Activated CD8-positive, alpha-beta memory T cell treated with anti-CD3 and anti-CD28 coated beads, Interleukin-2, amount 50 U/mL, for 4 hours (primary cell): ENCODE measurements around the gene C1QTNF8.

Experiments used
- DNase-seq: peaks from one replicate; pipeline ENCODE4 v3.0.0-alpha.2; 2020

Gene C1QTNF8

DNA sequence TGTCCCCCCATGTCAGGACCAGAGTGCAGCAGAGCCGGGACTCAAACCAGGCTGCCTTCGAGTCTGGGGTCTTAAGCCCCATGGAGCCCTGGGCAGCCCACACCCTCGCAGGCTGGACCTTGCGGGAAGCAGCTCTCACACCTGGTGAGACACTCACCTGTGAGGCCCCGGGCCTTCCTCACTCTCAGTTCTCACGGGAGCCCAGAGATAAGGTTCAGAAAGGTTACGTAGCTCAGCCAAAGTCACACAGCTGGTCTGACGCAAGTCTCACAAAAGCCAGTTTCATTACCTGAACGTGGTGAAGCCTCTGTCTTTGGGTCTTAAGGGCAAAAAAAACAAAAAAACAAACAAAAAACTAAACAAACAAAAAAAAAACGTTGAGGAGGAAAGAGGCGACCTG lies 56.3 kb downstream of the C1QTNF8 start:
- DNase-seq: no peak

DNA sequence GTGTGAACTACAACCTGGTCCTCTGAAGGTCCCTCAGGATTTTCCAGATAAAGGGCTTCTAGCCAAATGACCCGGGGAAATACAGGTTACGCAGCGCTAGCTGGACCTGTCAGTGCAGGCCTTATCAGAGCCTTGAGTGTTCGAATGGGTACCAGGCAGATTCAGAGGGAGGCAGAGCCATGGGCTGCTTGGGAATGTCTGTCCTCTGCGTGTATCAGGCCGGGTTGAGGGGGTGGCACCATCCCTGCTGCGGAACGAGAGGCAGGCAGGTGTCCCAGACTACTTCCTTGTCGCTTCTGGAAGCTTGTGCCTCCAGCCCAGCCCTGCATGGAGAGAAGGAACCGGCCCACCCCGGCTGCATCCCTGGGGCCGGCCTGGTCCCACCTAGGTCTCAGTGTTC lies 57.1 kb downstream of the C1QTNF8 start:
- no peak for DNase-seq
